ENCODE measurements around the gene BOD1. TPM values are rescaled to one million over a fixed set of nuclear protein-coding genes. Genes with fewer than 3 reads are reported as not detected.

The BOD1 gene
- total and polyA plus RNA-seq, 2 donors (not counting 3 experiments of a cell fraction or from before 2014, with no cell fraction given), result 57.6 to 62.4 TPM

DNA sequence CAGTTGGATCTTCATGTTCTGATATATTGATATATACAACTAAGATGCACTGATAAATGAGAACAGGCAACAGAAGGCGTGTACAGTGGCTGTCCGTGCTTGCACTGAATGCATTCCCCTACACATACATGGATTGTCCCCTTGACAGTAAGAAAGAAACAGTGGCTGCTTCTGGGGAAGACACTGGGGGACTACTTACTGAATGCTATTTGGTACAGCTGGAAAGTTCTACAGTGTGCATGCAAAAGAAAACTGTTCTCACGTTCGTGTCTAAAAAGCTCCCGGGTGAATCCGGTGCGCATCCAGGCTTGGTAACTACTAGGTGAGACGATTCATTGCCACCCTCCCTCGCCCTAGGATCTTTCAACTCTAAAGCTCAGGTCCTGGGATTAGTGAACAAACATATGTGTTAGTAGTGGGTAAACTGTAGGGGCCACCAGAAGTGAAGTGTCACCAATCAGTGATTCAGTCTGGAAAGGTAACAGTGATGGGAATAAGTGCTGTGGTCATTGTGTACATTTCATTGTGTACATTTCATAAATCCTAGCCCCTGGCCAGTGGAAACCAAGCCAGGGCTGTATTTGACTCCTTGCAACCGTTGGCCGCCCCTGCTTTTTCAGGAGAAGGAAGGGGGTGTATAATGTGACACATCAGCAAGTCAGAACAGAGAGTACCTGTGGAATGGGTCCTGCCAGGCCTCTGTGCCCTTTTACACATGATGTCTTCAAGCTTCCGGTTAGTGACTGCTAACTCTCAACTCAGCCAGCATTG, 46.3 kb upstream of the BOD1 start:
- no peak for DNase-seq (ENCODE audit: low read depth, low spot score)

More for the DNA sequence above, 46.3 kb upstream of the BOD1 start:
- ChIA-PET POLR2A (no interaction called here), CTCF (no interaction called here)
- Histone ChIP-seq H3K27me3 (ENCODE audit: control insufficient read depth in 2 of 2, insufficient read depth in 2 of 2, low read length in 2 of 2) (peaks cover 0 to 2% of the 10 kb centered on the region in 2 experiments), H4K20me1 (replicated peaks; ENCODE audit: control insufficient read depth, extremely low read depth, insufficient read depth, low read length) (no peaks in the 10 kb centered on the region), H3K36me3 (ENCODE audit: control insufficient read depth in 2 of 2, extremely low read depth in 1 of 2, insufficient read depth in 2 of 2, low read length in 2 of 2) (no peaks in the 10 kb centered on the region), H3K79me2 (ENCODE audit: control insufficient read depth, insufficient read depth, low read length) (no peaks in the 10 kb centered on the region), H3K4me3 (replicated peaks in 1 of 3; ENCODE audit: insufficient read depth in 1 of 3, low read depth in 1 of 3, low read length in 3 of 3) (no peak overlapping the region), H3K4me1 (ENCODE audit: control insufficient read depth, extremely low read depth, insufficient read depth, low read length) (peaks cover 2% of the 10 kb centered on the region), H3K4me2 (ENCODE audit: insufficient read depth, low read length) (no peak overlapping the region), H3K27ac (ENCODE audit: insufficient read depth, low read depth, low read length) (no peak overlapping the region), H3K9me1 (replicated peaks; ENCODE audit: control insufficient read depth, extremely low read depth, insufficient read depth, low read length) (no peaks in the 10 kb centered on the region), H2AFZ (ENCODE audit: low read depth, low read length) (no peak overlapping the region), H3K9ac (replicated peaks; ENCODE audit: extremely low read depth, insufficient read depth, low read length) (no peak overlapping the region), H3K9me3 (replicated peaks; ENCODE audit: control insufficient read depth, insufficient read depth, low read length) (no peaks in the 10 kb centered on the region)
- TF ChIP-seq MYC (IDR thresholded peaks at IDR 0.05; ENCODE audit: low read depth, low read length), result no peak
- no peak for TF ChIP-seq JUN (IDR thresholded peaks at IDR 0.05; ENCODE audit: borderline replicate concordance, insufficient read depth, insufficient read length, low read depth)
- TF ChIP-seq POLR2AphosphoS5 (IDR thresholded peaks at IDR 0.05; ENCODE audit: insufficient read depth, low read depth, low read length), result no peak
- no peak for TF ChIP-seq GATA2 (IDR thresholded peaks at IDR 0.05; ENCODE audit: insufficient read depth, insufficient read length, low read depth, low read length)
- TF ChIP-seq FOS (IDR thresholded peaks at IDR 0.05; ENCODE audit: borderline replicate concordance, insufficient read depth, low read length), result no peak
- TF ChIP-seq, protein P1, sequence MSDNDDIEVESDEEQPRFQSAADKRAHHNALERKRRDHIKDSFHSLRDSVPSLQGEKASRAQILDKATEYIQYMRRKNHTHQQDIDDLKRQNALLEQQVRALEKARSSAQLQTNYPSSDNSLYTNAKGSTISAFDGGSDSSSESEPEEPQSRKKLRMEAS (IDR thresholded peaks at IDR 0.05; ENCODE audit: insufficient read depth, insufficient read length), result no peak
- TF ChIP-seq EZH2 (IDR thresholded peaks at IDR 0.05; ENCODE audit: borderline replicate concordance, low read depth, low read length, severe bottlenecking), result no peak
- no peak for TF ChIP-seq POLR2A (IDR thresholded peaks at IDR 0.05; ENCODE audit: low read depth, low read length)
- TF ChIP-seq, protein P2, sequence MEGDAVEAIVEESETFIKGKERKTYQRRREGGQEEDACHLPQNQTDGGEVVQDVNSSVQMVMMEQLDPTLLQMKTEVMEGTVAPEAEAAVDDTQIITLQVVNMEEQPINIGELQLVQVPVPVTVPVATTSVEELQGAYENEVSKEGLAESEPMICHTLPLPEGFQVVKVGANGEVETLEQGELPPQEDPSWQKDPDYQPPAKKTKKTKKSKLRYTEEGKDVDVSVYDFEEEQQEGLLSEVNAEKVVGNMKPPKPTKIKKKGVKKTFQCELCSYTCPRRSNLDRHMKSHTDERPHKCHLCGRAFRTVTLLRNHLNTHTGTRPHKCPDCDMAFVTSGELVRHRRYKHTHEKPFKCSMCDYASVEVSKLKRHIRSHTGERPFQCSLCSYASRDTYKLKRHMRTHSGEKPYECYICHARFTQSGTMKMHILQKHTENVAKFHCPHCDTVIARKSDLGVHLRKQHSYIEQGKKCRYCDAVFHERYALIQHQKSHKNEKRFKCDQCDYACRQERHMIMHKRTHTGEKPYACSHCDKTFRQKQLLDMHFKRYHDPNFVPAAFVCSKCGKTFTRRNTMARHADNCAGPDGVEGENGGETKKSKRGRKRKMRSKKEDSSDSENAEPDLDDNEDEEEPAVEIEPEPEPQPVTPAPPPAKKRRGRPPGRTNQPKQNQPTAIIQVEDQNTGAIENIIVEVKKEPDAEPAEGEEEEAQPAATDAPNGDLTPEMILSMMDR (IDR thresholded peaks at IDR 0.05; ENCODE audit: extremely low read depth in 1 of 2, insufficient read depth in 1 of 2, low read depth in 1 of 2, low read length in 2 of 2), result no peak
- dilution Hi-C loops (cut with MboI; ENCODE audit: extremely low pct_ligation_motif_present, low sequenced_read_pairs) (no loop called here), intact Hi-C loops (cut with micrococcal nuclease) (no loop called here)
- no peak for FAIRE-seq
- BruUV-seq (replicated peaks), result no TSS peak

All from endothelial cell of umbilical vein (primary cell).